Effector memory CD8-positive, alpha-beta T cell (primary cell): Measurements from ENCODE around the gene APOBEC3F.
A peak's percentile ranks its signal among the peaks of the same experiment; 100 is the strongest.

Source experiments
- ATAC-seq: fragments of 150-1000 bp; cut with Tn5 transposase; replicated peaks from 2 replicates; pipeline ENCODE4 v1.10.0; 2021; ENCODE audit warnings: mild to moderate bottlenecking, moderate library complexity
- DNase-seq, 3 experiments: peaks; one replicate each; pipeline ENCODE4 v3.0.0; 2021
- H3K27ac Mint-ChIP-seq, 2 donors: one replicate each; pipeline ENCODE4 v1.8.0; 2022; ENCODE audit warnings: mild to moderate bottlenecking in 2 of 2, mixed read lengths in 2 of 2, moderate library complexity in 2 of 2
- H3K27me3 Mint-ChIP-seq, 2 donors: one replicate each; pipeline ENCODE4 v1.8.0; 2022; ENCODE audit warnings: mixed read lengths in 2 of 2
- H3K36me3 Mint-ChIP-seq: one replicate; pipeline ENCODE4 v1.8.0; 2022; ENCODE audit warnings: mild to moderate bottlenecking, moderate library complexity, mixed read lengths; ENCODE audit not compliant: insufficient read depth
- H3K4me1 Mint-ChIP-seq, 2 donors: one replicate each; pipeline ENCODE4 v1.8.0; 2022; ENCODE audit warnings: low read depth in 2 of 2, mixed read lengths in 2 of 2
- H3K4me3 Mint-ChIP-seq, 2 donors: one replicate each; pipeline ENCODE4 v1.8.0; 2022; ENCODE audit warnings: mild to moderate bottlenecking in 2 of 2, mixed read lengths in 2 of 2, moderate library complexity in 2 of 2
- H3K9me3 Mint-ChIP-seq, 2 donors: one replicate each; pipeline ENCODE4 v1.8.0; 2022; ENCODE audit warnings: mixed read lengths in 2 of 2

APOBEC3F gene

DNA sequence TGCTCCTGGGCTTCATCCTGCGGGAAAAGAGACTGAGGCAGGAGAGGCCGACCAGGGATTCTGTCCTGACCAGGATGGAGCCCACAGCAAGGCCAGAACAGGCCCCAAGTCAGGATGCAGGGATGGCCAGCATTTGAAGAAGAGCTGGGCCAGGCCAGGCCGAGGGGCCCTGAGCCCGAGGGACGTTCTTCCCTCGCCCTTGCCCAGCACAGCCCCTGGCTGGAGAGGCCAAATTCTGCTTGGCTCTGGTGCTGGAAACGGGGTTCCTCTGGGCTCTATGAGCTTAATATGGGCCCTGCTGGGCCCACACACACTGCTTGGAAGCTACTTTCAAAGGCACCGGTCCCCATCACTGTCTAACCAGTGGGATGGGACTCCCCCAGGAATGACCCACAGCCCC lies 44.0 kb downstream of the APOBEC3F start:
- ATAC-seq (no peak), DNase-seq (no peak)
- H3K27ac Mint-ChIP-seq = peak overlapping the region; percentile 96 to 99
- H3K4me1 Mint-ChIP-seq = peaks cover 74 to 85% of the 10 kb centered on the region in 2 donors
- H3K36me3 Mint-ChIP-seq = peaks cover 79% of the 10 kb centered on the region
- H3K9me3 Mint-ChIP-seq = no peaks in the 10 kb centered on the region
- H3K27me3 Mint-ChIP-seq = no peaks in the 10 kb centered on the region
- H3K4me3 Mint-ChIP-seq = peak overlapping the region; percentile 8 to 18

DNA sequence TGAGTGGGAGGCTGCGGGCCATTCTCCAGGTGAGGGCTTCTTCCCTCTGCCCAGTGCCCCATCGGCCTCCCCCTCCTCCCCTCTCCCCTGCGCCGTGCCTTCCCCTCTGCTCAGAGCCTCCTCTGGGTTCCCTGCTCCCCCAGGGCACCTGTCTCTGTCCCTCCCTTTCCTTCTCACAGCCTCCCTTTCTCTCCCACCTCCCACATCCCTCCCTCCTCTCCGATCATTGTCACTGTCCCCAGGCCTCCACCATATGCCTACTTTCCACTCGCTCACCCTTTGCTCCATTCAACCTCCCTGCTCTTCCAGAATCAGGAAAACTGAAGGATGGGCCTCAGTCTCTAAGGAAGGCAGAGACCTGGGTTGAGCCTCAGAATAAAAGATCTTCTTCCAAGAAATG lies 46.4 kb downstream of the APOBEC3F start:
- Mint-ChIP-seq H3K9me3 (no peaks in the 10 kb centered on the region), H3K4me3 (peak overlapping the region; percentile 25 to 41), H3K36me3 (peaks cover 74% of the 10 kb centered on the region), H3K27ac (peak overlapping the region; percentile 96 to 99), H3K4me1 (peaks cover 74 to 87% of the 10 kb centered on the region in 2 donors), H3K27me3 (no peaks in the 10 kb centered on the region)
- no peak for DNase-seq
- no peak for ATAC-seq

- peaks cover 67% of the 10 kb centered on the region for H3K36me3 Mint-ChIP-seq
- H3K27ac Mint-ChIP-seq = peak overlapping the region; percentile 96 to 99
- H3K4me3 Mint-ChIP-seq = peak overlapping the region; percentile 25 to 82
- ATAC-seq = no peak
- H3K27me3 Mint-ChIP-seq = no peaks in the 10 kb centered on the region
- no peaks in the 10 kb centered on the region for H3K9me3 Mint-ChIP-seq
- H3K4me1 Mint-ChIP-seq = peaks cover 76 to 88% of the 10 kb centered on the region in 2 donors
- DNase-seq = no peak
Measured at GRCh38 chr22:39087881-39088684, 47.4 kb downstream of the APOBEC3F start.

- DNase-seq = no peak
- Mint-ChIP-seq H3K4me3 (peak overlapping the region; percentile 82 to 84), H3K4me1 (peaks cover 73 to 85% of the 10 kb centered on the region in 2 donors), H3K9me3 (no peaks in the 10 kb centered on the region), H3K36me3 (peaks cover 65% of the 10 kb centered on the region), H3K27me3 (no peaks in the 10 kb centered on the region), H3K27ac (peak overlapping the region; percentile 96 to 99)
- ATAC-seq = no peak
Measured at GRCh38 chr22:39088685-39089032, 48.0 kb downstream of the APOBEC3F start.

DNA sequence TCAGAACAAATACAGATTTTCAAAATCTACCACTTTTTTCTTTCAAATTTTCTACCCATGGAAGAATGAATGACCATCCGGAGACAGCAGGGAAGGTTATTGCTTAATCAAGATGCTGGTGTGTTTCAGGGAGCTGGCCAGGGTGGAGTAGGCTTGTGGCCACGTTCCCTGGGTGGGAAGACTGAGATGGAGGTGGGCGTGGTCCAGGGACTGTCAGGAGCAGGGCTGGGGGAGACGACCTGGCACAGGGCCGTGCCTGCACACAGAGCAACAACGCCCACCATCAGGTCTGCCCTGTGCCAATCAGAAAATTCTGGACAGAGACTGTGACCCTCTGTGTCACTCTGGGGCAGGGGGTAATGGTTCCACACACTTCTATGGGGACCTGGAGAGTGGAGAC lies 49.3 kb downstream of the APOBEC3F start:
- Mint-ChIP-seq H3K27me3 (no peaks in the 10 kb centered on the region), H3K4me3 (peak overlapping the region; percentile 82 to 84), H3K4me1 (peaks cover 79 to 93% of the 10 kb centered on the region in 2 donors), H3K27ac (peak overlapping the region; percentile 96 to 99), H3K9me3 (no peaks in the 10 kb centered on the region), H3K36me3 (peaks cover 63% of the 10 kb centered on the region)
- no peak for DNase-seq
- no peak for ATAC-seq

DNA sequence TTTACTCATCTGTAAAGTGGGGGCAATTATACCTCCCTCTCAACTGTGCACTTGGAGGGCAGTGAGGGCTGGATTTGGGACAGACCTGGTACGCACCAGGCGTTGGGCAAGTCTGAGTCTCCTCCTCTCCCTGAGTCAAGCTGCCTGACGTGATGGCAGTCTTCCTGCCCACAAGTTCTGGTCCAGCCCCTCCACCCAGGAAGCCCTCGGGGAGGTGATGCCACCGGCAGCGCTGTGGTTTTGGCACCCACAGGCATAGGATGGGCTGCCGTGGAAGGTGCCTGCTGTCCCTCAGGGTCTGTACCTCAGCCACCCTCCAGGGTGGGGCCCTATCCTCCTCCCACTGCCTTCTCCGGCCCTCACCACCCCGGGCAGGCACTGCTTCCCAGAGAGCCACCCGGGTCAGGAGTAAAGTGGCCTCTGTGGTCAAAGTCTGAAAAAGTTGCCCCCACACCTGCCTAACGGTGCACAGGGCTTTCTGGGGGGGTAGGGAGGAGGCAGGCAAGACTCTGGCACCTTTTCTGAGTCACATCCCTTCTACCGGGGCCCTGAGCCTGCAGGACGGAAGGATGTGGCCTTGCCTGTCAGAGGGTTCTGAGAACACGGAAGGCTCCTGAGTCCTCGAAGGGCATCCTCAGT lies 49.9 kb downstream of the APOBEC3F start:
- peaks cover 81 to 93% of the 10 kb centered on the region in 2 donors for H3K4me1 Mint-ChIP-seq

GRCh38 chr22:39091126-39092081 lies 50.7 kb downstream of the APOBEC3F start:
- peaks cover 82 to 94% of the 10 kb centered on the region in 2 donors for H3K4me1 Mint-ChIP-seq
- H3K27ac Mint-ChIP-seq = peak overlapping the region; percentile 96 to 99
- DNase-seq (no peak), ATAC-seq (peak; percentile 1)
- H3K4me3 Mint-ChIP-seq = peak overlapping the region; percentile 82 to 84
- H3K9me3 Mint-ChIP-seq = no peaks in the 10 kb centered on the region
- H3K27me3 Mint-ChIP-seq = no peaks in the 10 kb centered on the region
- peaks cover 50% of the 10 kb centered on the region for H3K36me3 Mint-ChIP-seq

More for the DNA sequence above, 49.9 kb downstream of the APOBEC3F start:
- Mint-ChIP-seq H3K9me3 (no peaks in the 10 kb centered on the region), H3K4me3 (peak overlapping the region; percentile 82 to 84), H3K27ac (peak overlapping the region; percentile 96 to 99), H3K27me3 (no peaks in the 10 kb centered on the region), H3K36me3 (peaks cover 58% of the 10 kb centered on the region)
- ATAC-seq (peak; percentile 76), DNase-seq (peak; percentile 89 to 92 (median 91))

DNA sequence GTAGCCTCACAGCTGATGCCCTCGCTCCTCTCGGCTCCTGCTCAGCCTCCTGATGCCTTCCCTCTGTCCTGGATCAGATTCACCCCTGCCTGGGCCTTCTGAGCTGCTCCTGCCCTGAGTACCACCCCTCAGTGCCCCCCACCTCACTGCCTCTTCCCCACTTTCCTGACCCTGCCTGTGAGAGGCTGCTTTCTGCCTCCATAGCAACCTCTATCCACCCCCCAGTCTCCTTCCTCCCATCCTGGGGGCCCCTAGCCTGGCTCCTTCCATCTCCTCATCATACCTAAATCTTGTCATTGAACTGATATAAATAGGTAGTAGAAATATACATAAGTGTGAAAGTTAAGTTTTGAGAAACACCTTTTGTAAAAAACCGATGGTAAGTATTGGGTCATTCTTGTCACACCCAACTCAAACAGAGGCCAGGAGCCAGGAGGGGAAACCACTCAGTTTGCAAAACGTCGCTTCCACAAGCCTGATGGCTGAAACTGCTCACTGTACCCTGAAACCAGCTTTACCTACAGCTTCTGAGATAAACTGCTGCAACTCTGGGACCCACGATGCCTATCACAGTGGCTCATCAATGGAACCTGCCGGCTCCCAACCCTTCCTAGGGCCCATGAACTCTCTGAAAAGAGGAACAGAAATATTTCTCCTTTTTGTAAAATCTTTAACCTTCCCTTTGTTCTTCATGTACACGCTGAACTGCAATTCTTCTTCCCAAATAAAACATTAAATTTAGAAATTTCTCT lies 51.6 kb downstream of the APOBEC3F start:
- peak overlapping the region; percentile 82 to 84 for H3K4me3 Mint-ChIP-seq
- peaks cover 83 to 92% of the 10 kb centered on the region in 2 donors for H3K4me1 Mint-ChIP-seq
- peaks cover 43% of the 10 kb centered on the region for H3K36me3 Mint-ChIP-seq
- H3K9me3 Mint-ChIP-seq = no peaks in the 10 kb centered on the region
- H3K27me3 Mint-ChIP-seq = no peaks in the 10 kb centered on the region
- DNase-seq (no peak), ATAC-seq (no peak)
- H3K27ac Mint-ChIP-seq = peak overlapping the region; percentile 96 to 99

DNA sequence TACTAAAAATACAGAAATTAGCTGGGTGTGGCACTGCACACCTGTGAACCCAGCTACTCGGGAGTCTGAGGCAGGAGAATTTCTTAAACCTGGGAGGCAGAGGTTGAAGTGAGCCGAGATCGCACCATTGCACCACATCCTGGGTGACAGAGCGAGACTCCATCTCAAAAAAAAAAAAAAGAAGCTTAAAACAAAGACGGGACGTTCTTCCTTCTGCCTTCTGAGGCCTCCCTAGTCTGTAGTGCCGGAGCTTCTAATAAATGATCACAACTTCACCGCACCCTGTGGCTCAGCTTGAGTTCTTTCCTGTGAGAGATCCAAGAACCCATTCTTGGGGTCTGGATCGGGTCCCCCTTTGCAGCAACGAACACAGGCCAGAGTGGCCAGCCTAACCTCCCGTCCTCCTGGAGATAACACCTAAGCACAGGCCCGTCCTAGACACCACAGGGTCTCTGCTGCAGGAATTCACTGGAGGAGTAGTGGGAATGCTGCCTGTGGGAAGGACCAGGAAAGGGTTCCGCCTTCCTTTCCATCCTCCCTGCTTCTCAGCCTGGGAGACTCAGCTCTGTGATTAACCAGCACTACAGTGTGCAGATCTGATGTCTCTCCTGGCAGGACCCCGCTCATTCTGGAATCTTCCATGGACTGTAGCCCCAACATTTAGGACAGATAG lies 54.2 kb downstream of the APOBEC3F start:
- Mint-ChIP-seq H3K36me3 (peaks cover 42% of the 10 kb centered on the region), H3K27ac (peak overlapping the region; percentile 96 to 98), H3K9me3 (no peaks in the 10 kb centered on the region), H3K4me1 (peaks cover 85 to 92% of the 10 kb centered on the region in 2 donors), H3K27me3 (no peaks in the 10 kb centered on the region), H3K4me3 (peak overlapping the region; percentile 68 to 71)
- ATAC-seq (peak; percentile 12), DNase-seq (peak in 2 of 3 experiments; percentile 49 to 52)

DNA sequence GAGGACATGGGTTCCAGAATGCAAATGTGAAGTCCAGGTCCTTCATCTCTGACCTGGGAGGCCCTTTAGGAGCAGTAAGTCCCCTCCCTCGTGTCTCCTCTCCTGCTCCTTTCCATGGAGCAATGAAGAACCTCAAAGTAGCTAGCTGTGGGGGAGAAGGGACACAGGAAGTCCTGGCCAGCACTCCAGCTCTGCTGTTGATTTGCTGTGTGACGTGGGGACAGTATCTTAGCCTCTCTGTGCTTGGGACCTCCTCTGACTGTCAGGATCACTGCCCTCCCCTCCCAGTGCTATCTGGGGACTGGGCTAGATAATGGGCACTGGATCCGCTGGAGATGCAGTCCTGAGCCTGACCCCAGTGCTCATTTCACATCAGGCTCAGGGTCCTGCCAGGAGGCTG lies 55.3 kb downstream of the APOBEC3F start:
- ATAC-seq = no peak
- Mint-ChIP-seq H3K27ac (peak overlapping the region; percentile 96 to 98), H3K27me3 (no peaks in the 10 kb centered on the region), H3K36me3 (peaks cover 33% of the 10 kb centered on the region), H3K9me3 (no peaks in the 10 kb centered on the region), H3K4me1 (peaks cover 78 to 89% of the 10 kb centered on the region in 2 donors), H3K4me3 (peak overlapping the region; percentile 71 to 82)
- no peak for DNase-seq

- no peak for DNase-seq
- H3K4me3 Mint-ChIP-seq = peak within 1 kb of the TSS; percentile 79 to 82
- H3K4me1 Mint-ChIP-seq = peaks cover 69 to 78% of the 10 kb centered on the region in 2 donors
- H3K9me3 Mint-ChIP-seq = no peaks in the 10 kb centered on the region
- peaks cover 20% of the 10 kb centered on the region for H3K36me3 Mint-ChIP-seq
- H3K27ac Mint-ChIP-seq = peak within 1 kb of the TSS; percentile 96 to 98
- H3K27me3 Mint-ChIP-seq = no peaks in the 10 kb centered on the region
- ATAC-seq = peak; percentile 2
Measured at GRCh38 chr22:39097098-39098020, 56.7 kb downstream of the APOBEC3F start, which contains the start of gene APOBEC3H. Gene APOBEC3H (plus strand): TSS chr22:39097244. CDS start chr22:39100279, 3,035 bp downstream.
